ENCODE results near the gene SMIM13.
"Not testable (repeated sequence)": the region's sequence is repeated elsewhere in the genome, so short reads cannot be mapped to it uniquely, and the experiment has no call there.

The SMIM13 gene

DNA sequence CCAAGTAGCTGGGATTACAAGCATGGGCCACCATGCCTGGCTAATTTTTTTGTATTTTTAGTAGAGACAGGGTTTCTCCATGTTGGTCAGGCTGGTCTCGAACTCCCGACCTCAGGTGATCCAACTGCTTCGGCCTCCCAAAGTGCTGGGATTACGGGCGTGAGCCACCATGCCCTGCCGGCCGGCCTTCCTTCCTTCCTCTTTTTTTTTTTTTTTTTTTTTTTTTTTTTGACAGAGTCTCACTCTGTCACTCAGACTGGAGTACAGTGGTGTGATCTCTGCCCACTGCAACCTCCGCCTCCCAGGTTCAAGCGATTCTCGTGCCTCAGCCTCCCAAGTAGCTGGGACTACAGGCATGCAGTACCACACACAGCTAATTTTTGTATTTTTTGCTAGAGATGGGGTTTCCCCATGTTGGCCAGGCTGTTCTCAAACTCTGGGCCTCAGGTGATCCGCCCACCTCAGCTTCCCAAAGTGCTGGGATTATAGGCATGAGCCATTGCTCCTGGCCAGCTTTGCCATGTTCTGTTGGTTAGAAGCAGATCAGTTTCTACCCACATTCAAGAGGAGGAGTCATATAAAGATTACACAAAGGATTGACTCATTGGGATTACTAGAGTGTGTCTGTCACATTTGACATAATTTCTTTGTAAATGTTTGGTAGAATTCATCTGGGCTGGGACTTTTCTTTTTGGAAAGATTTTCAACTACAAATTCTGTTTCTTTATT is 22.3 kb downstream of the SMIM13 start:
- DNase-seq; H3K27me3 ChIP-seq (replicated peaks; ENCODE audit: control insufficient read depth, insufficient read depth, low read length, poor library complexity, severe bottlenecking); H3K27ac ChIP-seq (ENCODE audit: insufficient read depth, low read length, poor library complexity, severe bottlenecking); H3K4me1 ChIP-seq (ENCODE audit: control insufficient read depth, insufficient read depth, low read length, poor library complexity, severe bottlenecking); H3K4me3 ChIP-seq (ENCODE audit: insufficient read depth, low read depth, low read length, poor library complexity, severe bottlenecking); H3K36me3 ChIP-seq (ENCODE audit: control insufficient read depth, insufficient read depth, low read length); H3K9me3 ChIP-seq (ENCODE audit: control insufficient read depth, low read length): not testable (repeated sequence)

DNA sequence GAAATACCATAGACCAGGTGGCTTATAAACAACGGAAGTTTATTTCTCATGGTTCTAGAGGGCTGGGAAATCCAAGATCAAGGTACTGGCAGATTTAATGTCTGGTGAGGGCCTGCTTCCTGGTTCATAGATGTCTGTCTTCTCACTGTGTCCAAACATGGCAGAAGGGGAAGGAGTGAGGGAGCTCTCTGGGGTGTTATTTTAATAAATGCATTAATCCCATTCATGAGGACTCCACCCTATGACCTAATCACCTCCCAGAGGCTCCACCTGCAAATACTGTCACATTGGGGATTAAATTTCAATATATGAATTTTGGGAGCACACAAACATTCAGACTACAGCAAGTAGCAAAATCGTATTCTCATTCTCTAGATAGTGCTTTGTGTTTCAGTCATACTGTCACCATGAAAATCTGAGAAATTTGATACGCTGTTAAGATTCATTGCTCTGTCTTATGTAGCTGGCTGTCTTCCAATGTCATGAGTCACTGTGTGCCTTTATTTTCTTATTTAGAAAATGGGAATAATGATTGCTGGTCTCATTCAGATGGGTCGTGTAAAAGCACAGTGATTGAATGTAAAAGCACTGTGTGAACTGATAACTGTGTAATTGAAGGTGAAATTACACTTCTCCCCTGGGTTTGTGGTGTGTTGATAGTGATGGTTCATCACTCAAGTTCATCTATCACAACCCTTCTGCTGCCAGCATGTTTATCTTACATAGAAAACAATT is 26.8 kb downstream of the SMIM13 start:
- H3K9me3 ChIP-seq (ENCODE audit: control insufficient read depth, low read length) = no peaks in the 10 kb centered on the region
- no peak overlapping the region for H3K4me3 ChIP-seq (ENCODE audit: insufficient read depth, low read depth, low read length, poor library complexity, severe bottlenecking)
- no peak for DNase-seq
- no peak overlapping the region for H3K27ac ChIP-seq (ENCODE audit: insufficient read depth, low read length, poor library complexity, severe bottlenecking)
- H3K4me1 ChIP-seq (ENCODE audit: control insufficient read depth, insufficient read depth, low read length, poor library complexity, severe bottlenecking) = no peaks in the 10 kb centered on the region
- H3K27me3 ChIP-seq (replicated peaks; ENCODE audit: control insufficient read depth, insufficient read depth, low read length, poor library complexity, severe bottlenecking) = no peaks in the 10 kb centered on the region
- no peaks in the 10 kb centered on the region for H3K36me3 ChIP-seq (ENCODE audit: control insufficient read depth, insufficient read depth, low read length)

DNA sequence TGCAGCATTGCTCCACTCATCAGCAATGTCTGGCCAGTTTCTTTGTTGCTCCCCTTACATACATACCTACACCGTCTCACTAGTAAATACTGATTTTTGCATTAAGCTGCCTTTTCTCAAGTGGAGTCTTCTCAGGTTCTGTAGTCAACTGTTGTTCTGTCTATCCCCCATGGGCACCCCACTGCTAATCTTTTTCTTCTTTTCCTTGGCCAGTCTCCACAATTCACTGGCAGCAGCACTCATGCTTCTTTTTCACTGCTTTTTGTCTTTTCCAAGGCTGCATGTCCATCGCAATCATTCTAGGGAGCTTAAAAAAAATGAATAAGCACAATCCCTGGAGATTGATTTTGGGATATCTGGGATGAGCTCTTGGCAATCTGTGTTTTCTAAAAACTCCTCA is 28.2 kb downstream of the SMIM13 start:
- Histone ChIP-seq H3K36me3 (ENCODE audit: control insufficient read depth, insufficient read depth, low read length) (no peaks in the 10 kb centered on the region), H3K9me3 (ENCODE audit: control insufficient read depth, low read length) (no peaks in the 10 kb centered on the region), H3K4me1 (ENCODE audit: control insufficient read depth, insufficient read depth, low read length, poor library complexity, severe bottlenecking) (no peaks in the 10 kb centered on the region), H3K4me3 (ENCODE audit: insufficient read depth, low read depth, low read length, poor library complexity, severe bottlenecking) (no peak overlapping the region), H3K27me3 (replicated peaks; ENCODE audit: control insufficient read depth, insufficient read depth, low read length, poor library complexity, severe bottlenecking) (no peaks in the 10 kb centered on the region), H3K27ac (ENCODE audit: insufficient read depth, low read length, poor library complexity, severe bottlenecking) (no peak overlapping the region)
- DNase-seq = no peak

DNA sequence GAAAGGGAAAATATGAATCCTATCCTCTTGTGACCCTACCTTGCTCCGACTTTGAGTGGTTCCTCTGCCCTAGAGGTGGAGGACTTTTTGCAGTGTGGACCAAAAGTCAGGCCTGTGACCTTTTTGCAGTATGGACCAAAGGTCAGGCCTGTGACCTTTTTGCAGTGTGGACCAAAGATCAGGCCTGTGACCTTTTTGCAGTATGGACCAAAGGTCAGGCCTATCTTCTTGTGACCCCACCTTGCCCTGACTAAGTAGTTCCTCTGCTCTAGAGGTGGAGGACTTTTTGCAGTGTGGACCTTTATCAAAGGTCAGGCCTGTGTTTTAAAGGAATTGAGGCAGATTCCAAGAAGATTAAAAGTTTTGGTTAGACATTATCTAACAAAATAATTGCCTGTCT is 28.7 kb downstream of the SMIM13 start:
- Histone ChIP-seq H3K4me1 (ENCODE audit: control insufficient read depth, insufficient read depth, low read length, poor library complexity, severe bottlenecking) (no peaks in the 10 kb centered on the region), H3K27me3 (replicated peaks; ENCODE audit: control insufficient read depth, insufficient read depth, low read length, poor library complexity, severe bottlenecking) (no peaks in the 10 kb centered on the region), H3K27ac (ENCODE audit: insufficient read depth, low read length, poor library complexity, severe bottlenecking) (no peak overlapping the region), H3K4me3 (ENCODE audit: insufficient read depth, low read depth, low read length, poor library complexity, severe bottlenecking) (no peak overlapping the region), H3K36me3 (ENCODE audit: control insufficient read depth, insufficient read depth, low read length) (no peaks in the 10 kb centered on the region), H3K9me3 (ENCODE audit: control insufficient read depth, low read length) (no peaks in the 10 kb centered on the region)
- DNase-seq = no peak

DNA sequence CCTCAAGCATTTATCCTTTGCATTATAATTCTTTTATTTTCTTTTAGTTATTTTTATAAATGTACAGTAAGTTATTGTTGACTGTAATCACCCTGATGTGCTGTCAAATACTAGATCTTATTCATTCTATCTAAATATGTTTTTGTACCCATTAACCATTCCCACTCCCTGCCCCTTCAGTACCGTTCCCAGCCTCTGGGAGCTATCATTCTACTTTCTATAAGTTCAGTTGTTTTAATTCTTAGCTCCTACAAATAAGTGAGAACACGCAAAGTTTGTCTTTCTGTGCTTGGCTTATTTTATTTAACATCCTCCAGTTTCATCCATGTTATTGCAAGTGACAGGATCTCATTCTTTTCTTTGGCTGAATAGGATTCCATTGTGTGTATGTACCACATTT is 30.3 kb downstream of the SMIM13 start:
- Histone ChIP-seq H3K36me3 (ENCODE audit: control insufficient read depth, insufficient read depth, low read length) (no peaks in the 10 kb centered on the region), H3K9me3 (ENCODE audit: control insufficient read depth, low read length) (no peaks in the 10 kb centered on the region), H3K27me3 (replicated peaks; ENCODE audit: control insufficient read depth, insufficient read depth, low read length, poor library complexity, severe bottlenecking) (no peaks in the 10 kb centered on the region), H3K27ac (ENCODE audit: insufficient read depth, low read length, poor library complexity, severe bottlenecking) (no peak overlapping the region), H3K4me1 (ENCODE audit: control insufficient read depth, insufficient read depth, low read length, poor library complexity, severe bottlenecking) (no peaks in the 10 kb centered on the region), H3K4me3 (ENCODE audit: insufficient read depth, low read depth, low read length, poor library complexity, severe bottlenecking) (no peak overlapping the region)
- DNase-seq = no peak

DNA sequence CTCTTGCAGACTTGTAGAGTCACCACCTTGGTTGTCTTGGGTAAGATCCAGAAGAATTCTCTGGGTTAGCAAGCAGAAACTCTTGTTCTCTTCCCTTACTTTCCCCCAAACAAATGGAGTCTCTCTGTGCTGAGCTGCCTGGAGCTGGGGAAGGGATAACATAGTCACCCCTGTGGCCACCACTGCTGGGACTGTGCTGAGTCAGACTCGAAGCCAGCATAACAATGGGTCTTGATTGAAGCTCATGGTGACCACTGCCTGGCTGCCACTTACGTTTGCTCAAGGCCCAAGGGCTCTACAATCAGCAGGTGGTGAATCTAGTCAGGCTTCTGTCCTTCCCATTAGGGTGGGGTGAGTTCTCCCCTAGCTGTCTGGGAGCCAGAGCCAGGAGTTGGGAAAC is 33.2 kb downstream of the SMIM13 start:
- Histone ChIP-seq H3K27me3 (replicated peaks; ENCODE audit: control insufficient read depth, insufficient read depth, low read length, poor library complexity, severe bottlenecking) (no peaks in the 10 kb centered on the region), H3K4me1 (ENCODE audit: control insufficient read depth, insufficient read depth, low read length, poor library complexity, severe bottlenecking) (no peaks in the 10 kb centered on the region), H3K9me3 (ENCODE audit: control insufficient read depth, low read length) (no peaks in the 10 kb centered on the region), H3K27ac (ENCODE audit: insufficient read depth, low read length, poor library complexity, severe bottlenecking) (no peak overlapping the region), H3K36me3 (ENCODE audit: control insufficient read depth, insufficient read depth, low read length) (no peaks in the 10 kb centered on the region), H3K4me3 (ENCODE audit: insufficient read depth, low read depth, low read length, poor library complexity, severe bottlenecking) (no peak overlapping the region)
- no peak for DNase-seq

DNA sequence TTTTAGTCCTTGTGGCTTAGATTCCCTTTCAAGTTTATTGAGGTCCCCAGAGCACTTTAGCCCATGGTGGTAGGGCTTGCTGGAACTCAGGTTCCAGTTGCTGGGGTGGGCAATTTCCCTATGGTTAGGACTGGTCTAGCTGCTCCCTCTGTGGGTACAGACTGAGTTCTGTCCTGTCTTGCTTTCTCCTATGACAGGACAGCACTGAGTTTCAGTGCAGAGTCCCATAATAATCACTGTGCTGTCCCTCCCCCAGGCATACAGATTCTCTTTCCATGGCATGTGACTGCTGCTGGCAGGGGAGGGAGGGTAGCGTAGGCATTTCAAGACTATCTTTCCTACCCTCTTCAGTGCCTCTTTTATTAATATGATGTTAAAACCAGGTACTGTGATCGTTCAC is 35.0 kb downstream of the SMIM13 start:
- DNase-seq = no peak

DNA sequence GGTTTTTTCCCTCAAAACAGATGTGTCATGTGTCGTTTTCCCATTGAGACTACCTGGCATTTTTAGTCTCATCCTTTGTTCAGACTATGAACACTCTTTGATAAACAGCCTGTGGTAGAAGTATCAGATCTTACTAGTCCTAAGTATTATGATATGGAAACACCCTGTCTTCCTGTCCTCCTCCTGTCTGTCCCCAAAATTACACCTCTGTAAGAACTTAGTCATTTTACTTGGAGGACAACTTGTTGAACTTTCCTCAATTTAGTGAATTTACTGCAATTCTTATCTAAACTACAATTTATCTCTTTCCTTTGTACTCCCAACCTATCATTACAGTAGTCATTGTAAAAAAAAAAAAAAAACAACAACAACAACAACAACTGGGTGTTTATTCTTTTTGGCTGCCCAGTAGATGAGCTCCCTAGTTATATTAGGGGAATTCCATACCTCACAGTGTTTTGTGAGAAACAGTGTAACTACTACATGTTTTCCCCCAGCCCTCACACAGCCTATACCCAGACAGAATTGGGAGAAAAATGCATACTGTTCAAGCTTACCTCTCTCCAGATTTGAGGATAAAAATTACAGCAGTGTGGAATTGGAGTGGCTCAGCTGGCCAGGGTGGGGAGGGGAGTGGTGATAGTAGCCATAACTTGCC is 36.4 kb downstream of the SMIM13 start:
- no peak for DNase-seq
- H3K4me3 ChIP-seq (ENCODE audit: insufficient read depth, low read depth, low read length, poor library complexity, severe bottlenecking) = no peak overlapping the region
- H3K36me3 ChIP-seq (ENCODE audit: control insufficient read depth, insufficient read depth, low read length) = peaks cover 6% of the 10 kb centered on the region
- no peaks in the 10 kb centered on the region for H3K4me1 ChIP-seq (ENCODE audit: control insufficient read depth, insufficient read depth, low read length, poor library complexity, severe bottlenecking)
- no peak overlapping the region for H3K27ac ChIP-seq (ENCODE audit: insufficient read depth, low read length, poor library complexity, severe bottlenecking)
- no peaks in the 10 kb centered on the region for H3K9me3 ChIP-seq (ENCODE audit: control insufficient read depth, low read length)
- H3K27me3 ChIP-seq (replicated peaks; ENCODE audit: control insufficient read depth, insufficient read depth, low read length, poor library complexity, severe bottlenecking) = no peaks in the 10 kb centered on the region

More for the DNA sequence above, 35.0 kb downstream of the SMIM13 start:
- Histone ChIP-seq H3K27ac (ENCODE audit: insufficient read depth, low read length, poor library complexity, severe bottlenecking) (no peak overlapping the region), H3K4me3 (ENCODE audit: insufficient read depth, low read depth, low read length, poor library complexity, severe bottlenecking) (no peak overlapping the region), H3K36me3 (ENCODE audit: control insufficient read depth, insufficient read depth, low read length) (no peaks in the 10 kb centered on the region), H3K27me3 (replicated peaks; ENCODE audit: control insufficient read depth, insufficient read depth, low read length, poor library complexity, severe bottlenecking) (no peaks in the 10 kb centered on the region), H3K9me3 (ENCODE audit: control insufficient read depth, low read length) (no peaks in the 10 kb centered on the region), H3K4me1 (ENCODE audit: control insufficient read depth, insufficient read depth, low read length, poor library complexity, severe bottlenecking) (no peaks in the 10 kb centered on the region)

DNA sequence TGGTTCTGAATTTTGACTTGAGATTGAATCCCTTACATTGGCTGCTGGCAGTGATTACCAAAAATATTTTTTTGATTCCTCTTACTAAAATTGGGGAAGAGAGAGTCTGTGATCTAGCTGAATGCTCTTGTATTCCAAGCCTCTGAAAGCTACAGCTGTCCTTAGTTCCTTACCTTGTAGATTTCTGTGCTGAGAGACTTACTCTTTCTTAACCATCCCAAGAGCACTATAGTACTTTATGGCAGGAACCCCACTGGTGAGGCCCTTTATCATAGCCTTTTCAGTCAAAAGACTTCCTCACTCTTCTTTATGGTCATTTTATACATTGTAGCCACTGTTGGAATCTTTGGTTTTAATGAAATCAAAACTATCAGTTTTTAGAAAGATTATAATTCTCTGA is 37.0 kb downstream of the SMIM13 start:
- no peaks in the 10 kb centered on the region for H3K27me3 ChIP-seq (replicated peaks; ENCODE audit: control insufficient read depth, insufficient read depth, low read length, poor library complexity, severe bottlenecking)

More for the DNA sequence above, 37.0 kb downstream of the SMIM13 start:
- H3K4me1 ChIP-seq (ENCODE audit: control insufficient read depth, insufficient read depth, low read length, poor library complexity, severe bottlenecking) = no peaks in the 10 kb centered on the region
- H3K27ac ChIP-seq (ENCODE audit: insufficient read depth, low read length, poor library complexity, severe bottlenecking) = no peak overlapping the region
- H3K36me3 ChIP-seq (ENCODE audit: control insufficient read depth, insufficient read depth, low read length) = peaks cover 8% of the 10 kb centered on the region
- H3K9me3 ChIP-seq (ENCODE audit: control insufficient read depth, low read length) = no peaks in the 10 kb centered on the region
- no peak overlapping the region for H3K4me3 ChIP-seq (ENCODE audit: insufficient read depth, low read depth, low read length, poor library complexity, severe bottlenecking)
- no peak for DNase-seq

Measured in effector memory CD4-positive, alpha-beta T cell (primary cell).